Measurements from ENCODE around the gene ZSWIM3.

ZSWIM3 gene

GRCh38 chr20:45832619-45833018 is 24.8 kb upstream of the ZSWIM3 start:
- DNase-seq (ENCODE audit: extremely low spot score, insufficient read length, low read depth) = no peak
- no peak for FAIRE-seq

- no peak for FAIRE-seq
- DNase-seq (ENCODE audit: extremely low spot score, insufficient read length, low read depth) = no peak
Observed at GRCh38 chr20:45833030-45833882, 24.2 kb upstream of the ZSWIM3 start, which contains the start of gene SNX21. Gene SNX21 (plus strand): TSS chr20:45833799. CDS start chr20:45833920, 121 bp downstream.

- no peak for DNase-seq (ENCODE audit: extremely low spot score, insufficient read length, low read depth)
- no peak for FAIRE-seq
Observed at GRCh38 chr20:45833883-45834796, 23.3 kb upstream of the ZSWIM3 start.

- FAIRE-seq (no peak), DNase-seq (ENCODE audit: extremely low spot score, insufficient read length, low read depth) (no peak)
Observed at GRCh38 chr20:45834797-45835161, 22.6 kb upstream of the ZSWIM3 start.

- FAIRE-seq = no peak
Observed at GRCh38 chr20:45835329-45835765, 22.1 kb upstream of the ZSWIM3 start.

GRCh38 chr20:45835825-45836224 is 21.6 kb upstream of the ZSWIM3 start:
- DNase-seq (ENCODE audit: extremely low spot score, insufficient read length, low read depth) (no peak), FAIRE-seq (no peak)

More at GRCh38 chr20:45835329-45835765, 22.1 kb upstream of the ZSWIM3 start:
- DNase-seq (ENCODE audit: extremely low spot score, insufficient read length, low read depth) = no peak

- FAIRE-seq (no peak), DNase-seq (ENCODE audit: extremely low spot score, insufficient read length, low read depth) (no peak)
Observed at GRCh38 chr20:45836841-45837240, 20.6 kb upstream of the ZSWIM3 start.

GRCh38 chr20:45840700-45841198 is 16.7 kb upstream of the ZSWIM3 start:
- DNase-seq (ENCODE audit: extremely low spot score, insufficient read length, low read depth) (no peak), FAIRE-seq (no peak)

- no peak for FAIRE-seq
- no peak for DNase-seq (ENCODE audit: extremely low spot score, insufficient read length, low read depth)
Observed at GRCh38 chr20:45841407-45842129, 15.8 kb upstream of the ZSWIM3 start.

- DNase-seq (ENCODE audit: extremely low spot score, insufficient read length, low read depth) (no peak), FAIRE-seq (peak; percentile 84)
Observed at GRCh38 chr20:45842169-45842812, 15.1 kb upstream of the ZSWIM3 start.

GRCh38 chr20:45843506-45843905 is 13.9 kb upstream of the ZSWIM3 start:
- DNase-seq (ENCODE audit: extremely low spot score, insufficient read length, low read depth) (no peak), FAIRE-seq (no peak)

GRCh38 chr20:45845452-45845851 is 12.0 kb upstream of the ZSWIM3 start:
- DNase-seq (ENCODE audit: extremely low spot score, insufficient read length, low read depth) (no peak), FAIRE-seq (no peak)

- FAIRE-seq = no peak
Observed at GRCh38 chr20:45848421-45848820, 9.0 kb upstream of the ZSWIM3 start.

GRCh38 chr20:45848969-45849582 is 8.3 kb upstream of the ZSWIM3 start:
- no peak for DNase-seq (ENCODE audit: extremely low spot score, insufficient read length, low read depth)
- no peak for FAIRE-seq

More at GRCh38 chr20:45848421-45848820, 9.0 kb upstream of the ZSWIM3 start:
- no peak for DNase-seq (ENCODE audit: extremely low spot score, insufficient read length, low read depth)

GRCh38 chr20:45850238-45850637 is 7.2 kb upstream of the ZSWIM3 start:
- no peak for DNase-seq (ENCODE audit: extremely low spot score, insufficient read length, low read depth)
- FAIRE-seq = no peak

GRCh38 chr20:45850926-45851325 is 6.5 kb upstream of the ZSWIM3 start:
- no peak for DNase-seq (ENCODE audit: extremely low spot score, insufficient read length, low read depth)
- FAIRE-seq = no peak

- no peak for FAIRE-seq
Observed at GRCh38 chr20:45851501-45851900, 5.9 kb upstream of the ZSWIM3 start.

GRCh38 chr20:45852326-45852725 is 5.1 kb upstream of the ZSWIM3 start:
- DNase-seq (ENCODE audit: extremely low spot score, insufficient read length, low read depth) (no peak), FAIRE-seq (no peak)

More at GRCh38 chr20:45851501-45851900, 5.9 kb upstream of the ZSWIM3 start:
- DNase-seq (ENCODE audit: extremely low spot score, insufficient read length, low read depth) = no peak

- DNase-seq (ENCODE audit: extremely low spot score, insufficient read length, low read depth) (no peak), FAIRE-seq (no peak)
Observed at GRCh38 chr20:45853484-45853883, 3.9 kb upstream of the ZSWIM3 start.
